Activated naive CD4-positive, alpha-beta T cell treated with anti-CD3 and anti-CD28 coated beads for 36 hours (primary cell): ENCODE data around the gene BRSK2. TPM values are rescaled to one million over a fixed set of nuclear protein-coding genes. Genes with fewer than 3 reads are reported as not detected.
"Not testable (repeated sequence)": the region's sequence is repeated elsewhere in the genome, so short reads cannot be mapped to it uniquely, and the experiment has no call there.

ENCODE experiments used
- CTCF ChIA-PET: fragments of 350-600 bp; sonication (Branson Sonifier 250); formaldehyde crosslinking; loops from one replicate; lab custom pipeline; 2021; ENCODE audit warnings: antibody characterized with exemption; lab: Charles Lee
- DNase-seq: peaks from one replicate; pipeline ENCODE4 v3.0.0-alpha.2; 2020
- H3K27ac Mint-ChIP-seq: one replicate; pipeline ENCODE4 v1.8.0; 2021; ENCODE audit warnings: mild to moderate bottlenecking, mixed read lengths
- H3K27me3 Mint-ChIP-seq: one replicate; pipeline ENCODE4 v1.8.0; 2021; ENCODE audit warnings: low read depth, mixed read lengths
- H3K36me3 Mint-ChIP-seq: one replicate; pipeline ENCODE4 v1.8.0; 2021; ENCODE audit warnings: low read depth, mixed read lengths
- H3K4me1 Mint-ChIP-seq: one replicate; pipeline ENCODE4 v1.8.0; 2021; ENCODE audit warnings: low read depth, mixed read lengths
- H3K4me3 Mint-ChIP-seq: one replicate; pipeline ENCODE4 v1.8.0; 2021; ENCODE audit warnings: mild to moderate bottlenecking, moderate library complexity, mixed read lengths
- H3K9me3 Mint-ChIP-seq: one replicate; pipeline ENCODE4 v1.8.0; 2021; ENCODE audit warnings: mixed read lengths
- intact Hi-C: fragments of 100-400 bp; cut with micrococcal nuclease; formaldehyde crosslinking; loops from one replicate; pipeline ENCODE4 v1.15.1; 2023
- total RNA-seq, 2 experiments: library from RNA; stranded (reverse); gene quantifications; one replicate each; pipeline ENCODE4 v1.2.3, GENCODE V29; 2021

Gene BRSK2
- total RNA-seq, 2 experiments from 2014 or later, result 0.17 to 0.44 TPM

- Mint-ChIP-seq H3K4me3 (no peak overlapping the region), H3K4me1 (no peaks in the 10 kb centered on the region), H3K27ac (no peak overlapping the region), H3K36me3 (no peaks in the 10 kb centered on the region), H3K9me3 (no peaks in the 10 kb centered on the region), H3K27me3 (no peaks in the 10 kb centered on the region)
- CTCF ChIA-PET, result no interaction called here
- intact Hi-C loops, result no loop called here
- no peak for DNase-seq
Observed at GRCh38 chr11:1433977-1434640, 44.4 kb downstream of the BRSK2 start.

DNA sequence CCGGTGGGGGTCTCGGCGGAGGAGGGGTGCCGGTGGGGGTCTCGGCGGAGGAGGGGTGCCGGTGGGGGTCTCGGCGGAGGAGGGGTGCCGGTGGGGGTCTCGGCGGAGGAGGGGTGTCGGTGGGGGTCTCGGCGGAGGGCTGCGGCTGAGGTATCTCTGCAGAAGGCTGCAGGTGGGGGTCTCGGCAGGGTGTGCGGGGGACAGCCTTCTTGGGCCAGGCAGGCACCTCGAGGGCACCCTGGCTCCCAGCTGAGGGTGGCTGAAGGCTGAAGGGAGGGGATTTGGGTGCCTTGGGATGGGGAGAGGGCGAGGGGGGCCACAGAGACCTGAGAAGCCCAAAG lies 45.7 kb downstream of the BRSK2 start:
- intact Hi-C loops, H3K27ac Mint-ChIP-seq, H3K4me3 Mint-ChIP-seq, H3K27me3 Mint-ChIP-seq, H3K9me3 Mint-ChIP-seq, H3K36me3 Mint-ChIP-seq, CTCF ChIA-PET, H3K4me1 Mint-ChIP-seq, DNase-seq: not testable (repeated sequence)

GRCh38 chr11:1435820-1436467 lies 46.2 kb downstream of the BRSK2 start:
- H3K4me1 Mint-ChIP-seq, result no peaks in the 10 kb centered on the region
- DNase-seq, result no peak
- H3K27ac Mint-ChIP-seq, result no peak overlapping the region
- no peak overlapping the region for H3K4me3 Mint-ChIP-seq
- H3K9me3 Mint-ChIP-seq, result no peaks in the 10 kb centered on the region
- H3K36me3 Mint-ChIP-seq, result no peaks in the 10 kb centered on the region
- no peaks in the 10 kb centered on the region for H3K27me3 Mint-ChIP-seq
- intact Hi-C loops, result no loop called here
- CTCF ChIA-PET, result no interaction called here

GRCh38 chr11:1436468-1437039 lies 46.8 kb downstream of the BRSK2 start:
- no peaks in the 10 kb centered on the region for H3K27me3 Mint-ChIP-seq
- no peaks in the 10 kb centered on the region for H3K4me1 Mint-ChIP-seq
- no peak overlapping the region for H3K27ac Mint-ChIP-seq
- intact Hi-C loops, result no loop called here
- CTCF ChIA-PET, result no interaction called here
- H3K4me3 Mint-ChIP-seq, result no peak overlapping the region
- H3K36me3 Mint-ChIP-seq, result no peaks in the 10 kb centered on the region
- DNase-seq, result no peak
- no peaks in the 10 kb centered on the region for H3K9me3 Mint-ChIP-seq

DNA sequence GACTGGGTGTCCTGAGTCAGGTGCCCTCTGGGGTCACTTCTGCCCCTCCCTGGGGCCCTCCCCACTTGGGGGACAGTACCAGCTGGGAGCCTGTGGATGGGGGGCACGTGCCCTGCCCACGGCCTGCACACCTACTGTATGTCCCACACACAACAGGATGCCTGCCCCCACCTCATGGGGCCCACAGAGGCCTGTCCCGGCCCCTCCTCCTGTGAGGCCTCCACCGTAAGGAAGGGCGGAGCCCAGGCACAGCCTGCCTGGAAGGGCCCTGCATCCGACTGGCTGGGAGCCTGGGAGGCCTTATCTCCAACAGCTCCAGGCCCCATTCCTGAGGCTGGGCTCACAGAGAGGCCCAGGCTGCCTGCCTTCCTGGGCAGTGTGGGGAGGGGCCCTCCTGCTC lies 47.8 kb downstream of the BRSK2 start:
- Mint-ChIP-seq H3K27me3 (no peaks in the 10 kb centered on the region), H3K4me3 (no peak overlapping the region), H3K9me3 (no peaks in the 10 kb centered on the region), H3K36me3 (no peaks in the 10 kb centered on the region), H3K4me1 (no peaks in the 10 kb centered on the region), H3K27ac (no peak overlapping the region)
- CTCF ChIA-PET, result no interaction called here
- DNase-seq, result no peak
- intact Hi-C loops, result no loop called here

DNA sequence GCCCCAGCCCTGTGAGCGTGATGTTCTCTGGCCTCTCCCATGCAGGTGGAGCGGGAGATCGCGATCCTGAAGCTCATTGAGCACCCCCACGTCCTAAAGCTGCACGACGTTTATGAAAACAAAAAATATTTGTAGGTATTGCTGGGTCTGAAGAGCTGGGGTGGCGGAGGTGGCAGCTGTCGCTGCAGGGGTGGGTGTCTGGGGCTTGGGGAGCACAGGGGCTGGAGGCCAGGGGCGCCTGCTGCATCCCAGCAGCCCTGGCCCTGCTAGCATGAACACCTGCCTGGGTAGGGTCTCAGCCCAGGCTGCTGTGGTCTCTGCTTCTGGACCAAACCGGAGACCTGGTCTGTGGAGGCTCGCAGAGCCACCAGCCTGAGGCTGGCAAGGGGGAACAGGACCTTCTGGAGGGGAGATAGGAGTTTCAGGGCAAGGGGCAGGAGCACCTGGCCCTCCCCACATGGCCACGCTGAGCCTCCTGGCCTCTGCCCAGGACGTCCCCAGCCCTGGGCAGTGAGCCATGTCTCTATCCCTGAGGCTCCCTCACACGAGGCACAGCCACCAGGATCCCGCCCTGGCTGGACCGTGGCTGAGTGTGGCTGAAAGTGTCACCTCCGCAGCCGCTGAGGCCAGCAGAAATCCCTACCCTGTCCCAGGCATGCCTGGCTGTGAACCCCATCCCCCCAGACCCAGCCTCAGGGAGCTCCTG lies 48.7 kb downstream of the BRSK2 start:
- CTCF ChIA-PET, result no interaction called here
- Mint-ChIP-seq H3K27me3 (no peaks in the 10 kb centered on the region), H3K4me1 (no peaks in the 10 kb centered on the region), H3K27ac (no peak overlapping the region), H3K4me3 (no peak overlapping the region), H3K9me3 (no peaks in the 10 kb centered on the region), H3K36me3 (no peaks in the 10 kb centered on the region)
- intact Hi-C loops, result no loop called here
- no peak for DNase-seq

- Mint-ChIP-seq H3K36me3 (no peaks in the 10 kb centered on the region), H3K27ac (no peak overlapping the region), H3K9me3 (no peaks in the 10 kb centered on the region), H3K4me1 (no peaks in the 10 kb centered on the region), H3K27me3 (no peaks in the 10 kb centered on the region), H3K4me3 (no peak overlapping the region)
- CTCF ChIA-PET, result no interaction called here
- no peak for DNase-seq
- intact Hi-C loops, result no loop called here
Observed at GRCh38 chr11:1438967-1439330, 49.2 kb downstream of the BRSK2 start.

DNA sequence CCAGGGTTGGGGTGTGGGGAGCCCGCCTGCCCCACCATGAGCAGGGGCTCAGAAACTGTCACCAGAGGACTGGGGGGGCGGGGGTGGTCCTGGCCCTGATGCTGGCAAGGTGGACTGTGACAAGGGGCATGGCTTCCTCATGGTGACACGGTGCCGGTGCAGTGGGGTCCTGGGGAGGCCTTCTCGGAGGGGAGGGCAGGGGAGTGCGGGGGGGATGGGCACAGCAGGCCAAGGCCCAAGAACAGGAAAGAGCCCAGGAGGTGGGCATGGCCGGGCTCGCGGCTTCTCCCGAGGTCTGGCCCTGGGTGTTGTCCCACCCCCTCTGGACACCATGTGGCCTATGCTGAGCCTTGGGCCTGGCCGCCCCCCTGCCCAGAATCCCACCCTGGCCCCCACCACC lies 49.6 kb downstream of the BRSK2 start:
- CTCF ChIA-PET, result no interaction called here
- H3K4me1 Mint-ChIP-seq, result no peaks in the 10 kb centered on the region
- intact Hi-C loops, result no loop called here
- no peak overlapping the region for H3K4me3 Mint-ChIP-seq
- H3K9me3 Mint-ChIP-seq, result no peaks in the 10 kb centered on the region
- H3K36me3 Mint-ChIP-seq, result no peaks in the 10 kb centered on the region
- H3K27ac Mint-ChIP-seq, result no peak overlapping the region
- H3K27me3 Mint-ChIP-seq, result no peaks in the 10 kb centered on the region
- no peak for DNase-seq

- Mint-ChIP-seq H3K4me1 (no peaks in the 10 kb centered on the region), H3K4me3 (no peak overlapping the region), H3K27ac (no peak overlapping the region), H3K27me3 (no peaks in the 10 kb centered on the region), H3K36me3 (no peaks in the 10 kb centered on the region), H3K9me3 (no peaks in the 10 kb centered on the region)
- DNase-seq, result no peak
- CTCF ChIA-PET, result no interaction called here
- intact Hi-C loops, result no loop called here
Observed at GRCh38 chr11:1440066-1440465, 50.3 kb downstream of the BRSK2 start.

GRCh38 chr11:1440496-1440895 lies 50.8 kb downstream of the BRSK2 start:
- no peaks in the 10 kb centered on the region for H3K9me3 Mint-ChIP-seq
- no peak overlapping the region for H3K4me3 Mint-ChIP-seq
- H3K27ac Mint-ChIP-seq, result no peak overlapping the region
- no peaks in the 10 kb centered on the region for H3K4me1 Mint-ChIP-seq
- H3K36me3 Mint-ChIP-seq, result no peaks in the 10 kb centered on the region
- intact Hi-C loops, result no loop called here
- CTCF ChIA-PET, result no interaction called here
- H3K27me3 Mint-ChIP-seq, result no peaks in the 10 kb centered on the region
- no peak for DNase-seq

- DNase-seq, result no peak
- H3K36me3 Mint-ChIP-seq, result no peaks in the 10 kb centered on the region
- intact Hi-C loops, result no loop called here
- CTCF ChIA-PET, result no interaction called here
- no peaks in the 10 kb centered on the region for H3K27me3 Mint-ChIP-seq
- H3K4me3 Mint-ChIP-seq, result no peak overlapping the region
- no peaks in the 10 kb centered on the region for H3K4me1 Mint-ChIP-seq
- no peak overlapping the region for H3K27ac Mint-ChIP-seq
- no peaks in the 10 kb centered on the region for H3K9me3 Mint-ChIP-seq
Observed at GRCh38 chr11:1442163-1442562, 52.4 kb downstream of the BRSK2 start.

DNA sequence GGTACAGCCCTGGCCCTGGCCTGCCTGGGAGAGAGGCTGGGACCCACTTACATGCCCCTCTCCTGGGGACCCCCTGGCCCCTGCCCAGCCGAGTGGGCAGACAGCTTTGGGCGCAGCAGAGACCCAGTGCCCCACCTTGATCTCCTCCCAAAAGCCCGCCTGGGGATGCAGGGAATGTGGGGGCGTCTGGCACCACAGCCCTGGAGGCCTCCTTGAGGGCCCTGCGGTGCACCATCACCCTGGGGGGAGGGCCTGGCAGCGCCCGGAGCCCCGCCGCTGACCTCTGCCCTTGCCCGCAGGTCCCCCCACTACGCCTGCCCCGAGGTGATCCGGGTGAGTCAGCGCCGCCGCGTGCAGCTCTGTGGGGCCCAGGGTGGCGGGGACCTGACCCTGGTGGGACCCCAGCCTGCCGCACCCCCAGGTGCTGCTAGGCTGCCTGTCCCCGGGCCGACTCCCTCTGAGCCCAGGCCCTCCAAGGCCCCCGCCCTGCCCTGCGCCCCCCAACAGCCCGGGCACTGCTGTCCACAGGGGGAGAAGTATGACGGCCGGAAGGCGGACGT lies 53.2 kb downstream of the BRSK2 start:
- no peak overlapping the region for H3K27ac Mint-ChIP-seq
- DNase-seq, result no peak
- CTCF ChIA-PET, result no interaction called here
- H3K4me1 Mint-ChIP-seq, result no peaks in the 10 kb centered on the region
- intact Hi-C loops, result no loop called here
- no peaks in the 10 kb centered on the region for H3K36me3 Mint-ChIP-seq
- no peaks in the 10 kb centered on the region for H3K27me3 Mint-ChIP-seq
- no peaks in the 10 kb centered on the region for H3K9me3 Mint-ChIP-seq
- no peak overlapping the region for H3K4me3 Mint-ChIP-seq
